Medulla oblongata (tissue), 1 donor: ENCODE results near the gene CNTD1.
"Not testable (repeated sequence)": the region's sequence is repeated elsewhere in the genome, so short reads cannot be mapped to it uniquely, and the experiment has no call there.

Experiments
- DNase-seq: peaks from one replicate; pipeline ENCODE4 v3.0.0-alpha.2; 2015; ENCODE audit errors: extremely low spot score

The CNTD1 gene

GRCh38 chr17:42798383-42799380 is at the start of gene CNTD1, which contains the start of gene COA3:
Gene CNTD1, plus strand, starts transcription at chr17:42798861. Its CDS starts 207 bp downstream, at chr17:42799068.
Gene COA3, minus strand, starts transcription at chr17:42798704. Its CDS starts 23 bp downstream, at chr17:42798681.
- peak; percentile 86 for DNase-seq

GRCh38 chr17:42748908-42749798 is 49.5 kb upstream of the CNTD1 start:
- DNase-seq = no peak

GRCh38 chr17:42750739-42751344 is 47.8 kb upstream of the CNTD1 start:
- DNase-seq = no peak

GRCh38 chr17:42751628-42752027 is 47.0 kb upstream of the CNTD1 start:
- DNase-seq = no peak

GRCh38 chr17:42754782-42755181 is 43.9 kb upstream of the CNTD1 start:
- no peak for DNase-seq

GRCh38 chr17:42759982-42760651 is 38.5 kb upstream of the CNTD1 start:
- no peak for DNase-seq

- DNase-seq = no peak
Observed at GRCh38 chr17:42760652-42761581, 37.7 kb upstream of the CNTD1 start, which contains the start of gene RAMP2. Gene RAMP2, plus strand, starts transcription at chr17:42761227. Its CDS starts 35 bp downstream, at chr17:42761262.

GRCh38 chr17:42761638-42762037 is 37.0 kb upstream of the CNTD1 start:
- no peak for DNase-seq

- no peak for DNase-seq
Observed at GRCh38 chr17:42766124-42766523, 32.5 kb upstream of the CNTD1 start.

GRCh38 chr17:42767512-42767911 is 31.1 kb upstream of the CNTD1 start:
- DNase-seq = no peak

GRCh38 chr17:42768006-42768405 is 30.7 kb upstream of the CNTD1 start:
- not testable (repeated sequence) for DNase-seq

- DNase-seq = not testable (repeated sequence)
Observed at GRCh38 chr17:42769964-42770363, 28.7 kb upstream of the CNTD1 start.

- no peak for DNase-seq
Observed at GRCh38 chr17:42772945-42773289, 25.7 kb upstream of the CNTD1 start.

GRCh38 chr17:42773290-42774035 is 25.2 kb upstream of the CNTD1 start, which contains the start of gene VPS25:
Gene VPS25, plus strand, starts transcription at chr17:42773449. Its CDS starts 27 bp downstream, at chr17:42773476.
- DNase-seq = peak; percentile 88

GRCh38 chr17:42774066-42774745 is 24.5 kb upstream of the CNTD1 start:
- DNase-seq = no peak

GRCh38 chr17:42775534-42776098 is 23.0 kb upstream of the CNTD1 start:
- no peak for DNase-seq

GRCh38 chr17:42778570-42778969 is 20.1 kb upstream of the CNTD1 start:
- no peak for DNase-seq

GRCh38 chr17:42779304-42779935 is 19.2 kb upstream of the CNTD1 start:
- no peak for DNase-seq
